ENCODE data around the gene MAPKBP1. TPM values are rescaled to one million over a fixed set of nuclear protein-coding genes. Genes with fewer than 3 reads are reported as not detected.
"Not testable (repeated sequence)": the region's sequence is repeated elsewhere in the genome, so short reads cannot be mapped to it uniquely, and the experiment has no call there.

The MAPKBP1 gene, protein sequence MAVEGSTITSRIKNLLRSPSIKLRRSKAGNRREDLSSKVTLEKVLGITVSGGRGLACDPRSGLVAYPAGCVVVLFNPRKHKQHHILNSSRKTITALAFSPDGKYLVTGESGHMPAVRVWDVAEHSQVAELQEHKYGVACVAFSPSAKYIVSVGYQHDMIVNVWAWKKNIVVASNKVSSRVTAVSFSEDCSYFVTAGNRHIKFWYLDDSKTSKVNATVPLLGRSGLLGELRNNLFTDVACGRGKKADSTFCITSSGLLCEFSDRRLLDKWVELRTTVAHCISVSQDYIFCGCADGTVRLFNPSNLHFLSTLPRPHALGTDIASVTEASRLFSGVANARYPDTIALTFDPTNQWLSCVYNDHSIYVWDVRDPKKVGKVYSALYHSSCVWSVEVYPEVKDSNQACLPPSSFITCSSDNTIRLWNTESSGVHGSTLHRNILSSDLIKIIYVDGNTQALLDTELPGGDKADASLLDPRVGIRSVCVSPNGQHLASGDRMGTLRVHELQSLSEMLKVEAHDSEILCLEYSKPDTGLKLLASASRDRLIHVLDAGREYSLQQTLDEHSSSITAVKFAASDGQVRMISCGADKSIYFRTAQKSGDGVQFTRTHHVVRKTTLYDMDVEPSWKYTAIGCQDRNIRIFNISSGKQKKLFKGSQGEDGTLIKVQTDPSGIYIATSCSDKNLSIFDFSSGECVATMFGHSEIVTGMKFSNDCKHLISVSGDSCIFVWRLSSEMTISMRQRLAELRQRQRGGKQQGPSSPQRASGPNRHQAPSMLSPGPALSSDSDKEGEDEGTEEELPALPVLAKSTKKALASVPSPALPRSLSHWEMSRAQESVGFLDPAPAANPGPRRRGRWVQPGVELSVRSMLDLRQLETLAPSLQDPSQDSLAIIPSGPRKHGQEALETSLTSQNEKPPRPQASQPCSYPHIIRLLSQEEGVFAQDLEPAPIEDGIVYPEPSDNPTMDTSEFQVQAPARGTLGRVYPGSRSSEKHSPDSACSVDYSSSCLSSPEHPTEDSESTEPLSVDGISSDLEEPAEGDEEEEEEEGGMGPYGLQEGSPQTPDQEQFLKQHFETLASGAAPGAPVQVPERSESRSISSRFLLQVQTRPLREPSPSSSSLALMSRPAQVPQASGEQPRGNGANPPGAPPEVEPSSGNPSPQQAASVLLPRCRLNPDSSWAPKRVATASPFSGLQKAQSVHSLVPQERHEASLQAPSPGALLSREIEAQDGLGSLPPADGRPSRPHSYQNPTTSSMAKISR (N-terminal part only)
- 10 to 100 TPM; 36.5 to 44.7 (median 41.1) TPM for total RNA-seq
- 1 to 10 TPM; 3.0 to 4.3 TPM for polyA plus RNA-seq
- total RNA-seq, result 69.7 reads per million, percentile 78 among the genes with 10 or more reads in this experiment

GRCh38 chr15:41774062-41774881 is at the start of gene MAPKBP1:
Gene MAPKBP1, plus strand, starts transcription at chr15:41774484. Its CDS starts 792 bp downstream, at chr15:41775276.
- DNase-seq (peak; percentile 96 to 99 (median 98)), ATAC-seq (peak; percentile 97)
- Mint-ChIP-seq H3K36me3 (no peaks in the 10 kb centered on the region), H3K27me3 (no peaks in the 10 kb centered on the region), H3K27ac (peak within 1 kb of the TSS; percentile 88 to 97 (median 94)), H3K4me1 (peaks cover 33 to 65% (median 59%) of the 10 kb centered on the region in 7 donors), H3K4me3 (peak within 1 kb of the TSS; percentile 86 to 97 (median 95)), H3K9me3 (peaks cover 0 to 5% (median 0%) of the 10 kb centered on the region in 11 donors)
- ChIA-PET POLR2A (interaction anchor here (0.6 to 4.1 kb wide), 21 partner anchors 9 to 1018 kb away, joined by 3 to 41 read pairs (median 6); partner anchors contain the start of genes EHD4, JMJD7 and MGA), CTCF (interaction anchor here (0.6 to 8.9 kb wide), 30 partner anchors 9 to 1455 kb away, joined by 3 to 180 read pairs (median 4); partner anchors contain the start of genes EHD4 and SPTBN5)
- H3K36me3 ChIP-seq (ENCODE audit: control insufficient read depth in 2 of 3, insufficient read depth in 3 of 3, low read length in 3 of 3), result peaks cover 0 to 5% (median 0%) of the 10 kb centered on the region in 3 experiments
- H3K4me3 ChIP-seq (ENCODE audit: low read length), result peak within 1 kb of the TSS; percentile 93
- no peaks in the 10 kb centered on the region for H3K27me3 ChIP-seq (ENCODE audit: control insufficient read depth in 2 of 2, insufficient read depth in 2 of 2, low read length in 2 of 2)
- no peaks in the 10 kb centered on the region for H3K9me3 ChIP-seq (ENCODE audit: control insufficient read depth in 2 of 3, low read length in 3 of 3)
- intact Hi-C loops (cut with micrococcal nuclease), result loop anchor here (1.0 to 10.0 kb wide), 24 partner anchors 17 to 967 kb away; partner anchors contain the start of genes JMJD7 (in 2 of the 2), RPAP1 (in 2 of the 2), CHAC1 (in 1 of the 2) and DNAJC17 (in 1 of the 2)
- peak within 1 kb of the TSS; percentile 73 for H3K27ac ChIP-seq (ENCODE audit: low read depth, low read length)
- peaks cover 36% of the 10 kb centered on the region in 2 donors for H3K4me1 ChIP-seq (ENCODE audit: control insufficient read depth in 2 of 2, insufficient read depth in 2 of 2, low read length in 2 of 2)

GRCh38 chr15:41727143-41727542 is 47.1 kb upstream of the MAPKBP1 start:
- no peaks in the 10 kb centered on the region for H3K27me3 ChIP-seq (ENCODE audit: control insufficient read depth in 2 of 2, insufficient read depth in 2 of 2, low read length in 2 of 2)
- H3K4me1 ChIP-seq (ENCODE audit: control insufficient read depth in 2 of 2, insufficient read depth in 2 of 2, low read length in 2 of 2), result no peaks in the 10 kb centered on the region
- CTCF ChIA-PET, result no interaction called here

GRCh38 chr15:41728061-41728460 is 46.2 kb upstream of the MAPKBP1 start:
- CTCF ChIA-PET, result interaction anchor here (0.5 kb wide), 1 partner anchor 1451 kb away, joined by 3 read pairs; no protein-coding TSS in a partner anchor
- H3K27ac ChIP-seq (ENCODE audit: low read depth, low read length); H3K27ac Mint-ChIP-seq; H3K9me3 ChIP-seq (ENCODE audit: control insufficient read depth in 2 of 3, low read length in 3 of 3); H3K27me3 ChIP-seq (ENCODE audit: control insufficient read depth in 2 of 2, insufficient read depth in 2 of 2, low read length in 2 of 2); H3K27me3 Mint-ChIP-seq; H3K4me3 ChIP-seq (ENCODE audit: low read length); H3K9me3 Mint-ChIP-seq; H3K4me1 ChIP-seq (ENCODE audit: control insufficient read depth in 2 of 2, insufficient read depth in 2 of 2, low read length in 2 of 2); DNase-seq; H3K4me3 Mint-ChIP-seq; POLR2A ChIA-PET; ATAC-seq; intact Hi-C loops (cut with micrococcal nuclease): not testable (repeated sequence)
- Mint-ChIP-seq H3K4me1 (peaks cover 0 to 14% (median 5%) of the 10 kb centered on the region in 7 donors), H3K36me3 (peaks cover 0 to 15% (median 14%) of the 10 kb centered on the region in 5 donors)
- H3K36me3 ChIP-seq (ENCODE audit: control insufficient read depth in 2 of 3, insufficient read depth in 3 of 3, low read length in 3 of 3), result peaks cover 0 to 26% (median under 1%) of the 10 kb centered on the region in 3 experiments

More at GRCh38 chr15:41727143-41727542, 47.1 kb upstream of the MAPKBP1 start:
- peaks cover 0 to 17% (median 0%) of the 10 kb centered on the region in 3 experiments for H3K36me3 ChIP-seq (ENCODE audit: control insufficient read depth in 2 of 3, insufficient read depth in 3 of 3, low read length in 3 of 3)
- no peak overlapping the region for H3K4me3 ChIP-seq (ENCODE audit: low read length)
- Mint-ChIP-seq H3K4me3 (no peak overlapping the region), H3K4me1 (peaks cover 0 to 24% (median 7%) of the 10 kb centered on the region in 7 donors), H3K36me3 (peaks cover 0 to 15% (median 11%) of the 10 kb centered on the region in 5 donors), H3K27ac (no peak overlapping the region), H3K9me3 (no peaks in the 10 kb centered on the region), H3K27me3 (no peaks in the 10 kb centered on the region)
- H3K9me3 ChIP-seq (ENCODE audit: control insufficient read depth in 2 of 3, low read length in 3 of 3), result no peaks in the 10 kb centered on the region
- intact Hi-C loops (cut with micrococcal nuclease), result no loop called here
- ATAC-seq, result no peak
- POLR2A ChIA-PET, result no interaction called here
- no peak for DNase-seq
- H3K27ac ChIP-seq (ENCODE audit: low read depth, low read length), result no peak overlapping the region

DNA sequence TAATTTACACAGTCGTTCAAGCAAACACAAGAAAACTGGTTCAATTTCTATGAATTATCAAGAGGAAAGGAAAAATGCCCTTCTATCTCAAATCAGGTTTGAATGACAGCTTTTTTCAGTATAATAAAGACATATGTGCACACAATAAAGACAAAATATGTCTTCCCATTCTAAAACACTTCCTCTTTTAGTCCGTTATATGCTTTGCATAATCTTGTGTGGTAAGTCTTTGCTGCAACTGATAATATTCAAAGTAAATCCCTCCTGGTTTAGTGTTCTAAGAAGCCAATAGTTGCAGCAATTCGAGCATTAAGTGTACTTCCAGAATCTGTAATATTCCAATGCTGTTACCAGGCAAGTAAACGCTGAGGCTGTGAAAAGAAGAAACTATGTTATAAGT is 43.7 kb upstream of the MAPKBP1 start:
- Mint-ChIP-seq H3K9me3 (no peaks in the 10 kb centered on the region), H3K4me1 (peaks cover 0 to 4% (median 0%) of the 10 kb centered on the region in 7 donors), H3K27ac (peak overlapping the region in 3 of 9 donors; percentile 17 to 30 (median 22)), H3K36me3 (peaks cover 0 to 23% (median 15%) of the 10 kb centered on the region in 5 donors), H3K4me3 (no peak overlapping the region), H3K27me3 (no peaks in the 10 kb centered on the region)
- intact Hi-C loops (cut with micrococcal nuclease), result no loop called here
- ATAC-seq (no peak), DNase-seq (no peak)
- Histone ChIP-seq H3K9me3 (ENCODE audit: control insufficient read depth in 2 of 3, low read length in 3 of 3) (no peaks in the 10 kb centered on the region), H3K4me3 (ENCODE audit: low read length) (no peak overlapping the region), H3K27ac (ENCODE audit: low read depth, low read length) (no peak overlapping the region), H3K4me1 (ENCODE audit: control insufficient read depth in 2 of 2, insufficient read depth in 2 of 2, low read length in 2 of 2) (no peaks in the 10 kb centered on the region), H3K36me3 (ENCODE audit: control insufficient read depth in 2 of 3, insufficient read depth in 3 of 3, low read length in 3 of 3) (peaks cover 0 to 49% (median 4%) of the 10 kb centered on the region in 3 experiments), H3K27me3 (ENCODE audit: control insufficient read depth in 2 of 2, insufficient read depth in 2 of 2, low read length in 2 of 2) (no peaks in the 10 kb centered on the region)
- CTCF ChIA-PET, result no interaction called here
- POLR2A ChIA-PET, result no interaction called here

DNA sequence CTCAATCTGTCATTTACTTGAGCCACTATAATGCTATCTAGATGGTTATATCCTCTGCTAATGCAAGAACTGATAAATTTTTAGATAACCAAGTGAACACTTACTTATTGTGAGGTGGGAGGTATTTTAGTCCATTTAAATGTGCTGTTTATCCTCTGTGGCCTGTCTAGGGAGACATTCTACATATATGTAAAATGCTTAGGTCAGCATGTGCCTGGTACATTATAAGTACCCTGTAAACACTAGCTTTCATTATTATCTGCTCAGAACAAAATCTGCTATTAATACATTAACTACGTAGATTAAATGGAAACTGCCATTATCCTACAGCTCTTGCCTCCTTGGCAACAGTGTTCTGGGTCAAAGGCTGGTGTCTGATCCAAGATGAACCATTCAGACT is 41.8 kb upstream of the MAPKBP1 start:
- ChIA-PET POLR2A (no interaction called here), CTCF (no interaction called here)
- ATAC-seq, result no peak
- no peak overlapping the region for H3K4me3 Mint-ChIP-seq
- H3K4me3 ChIP-seq (ENCODE audit: low read length), result no peak overlapping the region
- H3K27me3 Mint-ChIP-seq, result no peaks in the 10 kb centered on the region
- H3K9me3 Mint-ChIP-seq, result no peaks in the 10 kb centered on the region
- H3K4me1 Mint-ChIP-seq, result peaks cover 0 to 4% (median 0%) of the 10 kb centered on the region in 7 donors
- H3K27ac ChIP-seq (ENCODE audit: low read depth, low read length), result no peak overlapping the region
- H3K27ac Mint-ChIP-seq, result peak overlapping the region in 1 of 9 donors; percentile 16
- DNase-seq, result no peak
- no peaks in the 10 kb centered on the region for H3K9me3 ChIP-seq (ENCODE audit: control insufficient read depth in 2 of 3, low read length in 3 of 3)
- no peaks in the 10 kb centered on the region for H3K4me1 ChIP-seq (ENCODE audit: control insufficient read depth in 2 of 2, insufficient read depth in 2 of 2, low read length in 2 of 2)
- peaks cover 4 to 67% (median 8%) of the 10 kb centered on the region in 3 experiments for H3K36me3 ChIP-seq (ENCODE audit: control insufficient read depth in 2 of 3, insufficient read depth in 3 of 3, low read length in 3 of 3)
- intact Hi-C loops (cut with micrococcal nuclease), result no loop called here
- no peaks in the 10 kb centered on the region for H3K27me3 ChIP-seq (ENCODE audit: control insufficient read depth in 2 of 2, insufficient read depth in 2 of 2, low read length in 2 of 2)
- peaks cover 0 to 24% (median 19%) of the 10 kb centered on the region in 5 donors for H3K36me3 Mint-ChIP-seq

Measured in naive thymus-derived CD4-positive, alpha-beta T cell (primary cell).